ENCODE data around the gene LITAF. TPM values are rescaled to one million over a fixed set of nuclear protein-coding genes. Genes with fewer than 3 reads are reported as not detected.

The LITAF gene
- polyA plus RNA-seq, 1 donor (not counting 4 experiments of a cell fraction or from before 2014, with no cell fraction given), result 85.4 TPM

DNA sequence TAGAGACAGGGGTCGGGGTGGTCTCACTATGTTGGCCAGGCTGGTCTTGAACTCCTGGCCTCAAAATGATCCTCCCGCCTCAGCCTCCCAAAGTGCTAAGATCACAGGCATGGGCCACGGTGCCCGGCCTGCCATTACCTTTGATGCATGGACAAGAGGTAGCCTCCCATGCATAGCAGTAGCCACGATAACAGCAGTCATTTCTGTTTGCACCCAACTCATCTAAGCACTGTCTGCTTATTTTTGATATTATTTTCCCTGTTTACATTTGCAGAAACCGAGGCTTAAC lies 44.0 kb upstream of the LITAF start:
- Histone ChIP-seq H3K4me3 (ENCODE audit: control insufficient read depth in 2 of 3, extremely low read depth in 1 of 3, insufficient read depth in 2 of 3, low read depth in 1 of 3, low read length in 3 of 3) (no peak overlapping the region), H3K4me1 (ENCODE audit: control insufficient read depth, extremely low read depth, insufficient read depth, low read length) (peaks cover 28% of the 10 kb centered on the region), H3K4me2 (ENCODE audit: control insufficient read depth, extremely low read depth, insufficient read depth, low read depth, low read length) (no peak overlapping the region), H3K27me3 (ENCODE audit: control insufficient read depth, extremely low read depth, insufficient read depth, low read length) (no peaks in the 10 kb centered on the region), H3K9me3 (ENCODE audit: control insufficient read depth, low read depth, low read length) (no peaks in the 10 kb centered on the region), H3K9me1 (ENCODE audit: control insufficient read depth, extremely low read depth, insufficient read depth, low read length) (no peaks in the 10 kb centered on the region), H4K20me1 (ENCODE audit: control insufficient read depth, extremely low read depth, insufficient read depth, low read length) (no peaks in the 10 kb centered on the region), H3K36me3 (ENCODE audit: control insufficient read depth in 2 of 2, extremely low read depth in 1 of 2, insufficient read depth in 2 of 2, low read length in 2 of 2) (no peaks in the 10 kb centered on the region), H3K27ac (ENCODE audit: control insufficient read depth, insufficient read depth, low read length) (no peak overlapping the region), H3K79me2 (ENCODE audit: control insufficient read depth, insufficient read depth, low read length) (no peaks in the 10 kb centered on the region), H3K9ac (ENCODE audit: control insufficient read depth, extremely low read depth, insufficient read depth, low read length) (no peak overlapping the region), H2AFZ (ENCODE audit: control insufficient read depth, low read length) (no peak overlapping the region)
- TF ChIP-seq, protein P1, sequence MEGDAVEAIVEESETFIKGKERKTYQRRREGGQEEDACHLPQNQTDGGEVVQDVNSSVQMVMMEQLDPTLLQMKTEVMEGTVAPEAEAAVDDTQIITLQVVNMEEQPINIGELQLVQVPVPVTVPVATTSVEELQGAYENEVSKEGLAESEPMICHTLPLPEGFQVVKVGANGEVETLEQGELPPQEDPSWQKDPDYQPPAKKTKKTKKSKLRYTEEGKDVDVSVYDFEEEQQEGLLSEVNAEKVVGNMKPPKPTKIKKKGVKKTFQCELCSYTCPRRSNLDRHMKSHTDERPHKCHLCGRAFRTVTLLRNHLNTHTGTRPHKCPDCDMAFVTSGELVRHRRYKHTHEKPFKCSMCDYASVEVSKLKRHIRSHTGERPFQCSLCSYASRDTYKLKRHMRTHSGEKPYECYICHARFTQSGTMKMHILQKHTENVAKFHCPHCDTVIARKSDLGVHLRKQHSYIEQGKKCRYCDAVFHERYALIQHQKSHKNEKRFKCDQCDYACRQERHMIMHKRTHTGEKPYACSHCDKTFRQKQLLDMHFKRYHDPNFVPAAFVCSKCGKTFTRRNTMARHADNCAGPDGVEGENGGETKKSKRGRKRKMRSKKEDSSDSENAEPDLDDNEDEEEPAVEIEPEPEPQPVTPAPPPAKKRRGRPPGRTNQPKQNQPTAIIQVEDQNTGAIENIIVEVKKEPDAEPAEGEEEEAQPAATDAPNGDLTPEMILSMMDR (optimal IDR thresholded peaks at IDR 0.05 in 1 of 3, IDR thresholded peaks at IDR 0.05 in 1 of 3, conservative IDR thresholded peaks at IDR 0.05 in 1 of 3; ENCODE audit: extremely low read depth in 1 of 3, insufficient read depth in 2 of 3, low read length in 3 of 3), result no peak
- TF ChIP-seq EZH2 (IDR thresholded peaks at IDR 0.05; ENCODE audit: low read length), result no peak
- no peak for FAIRE-seq
- dilution Hi-C loops (cut with MboI; ENCODE audit: extremely low pct_ligation_motif_present, low sequenced_read_pairs), result no loop called here
- DNase-seq (ENCODE audit: low read depth, low spot score), result no peak

DNA sequence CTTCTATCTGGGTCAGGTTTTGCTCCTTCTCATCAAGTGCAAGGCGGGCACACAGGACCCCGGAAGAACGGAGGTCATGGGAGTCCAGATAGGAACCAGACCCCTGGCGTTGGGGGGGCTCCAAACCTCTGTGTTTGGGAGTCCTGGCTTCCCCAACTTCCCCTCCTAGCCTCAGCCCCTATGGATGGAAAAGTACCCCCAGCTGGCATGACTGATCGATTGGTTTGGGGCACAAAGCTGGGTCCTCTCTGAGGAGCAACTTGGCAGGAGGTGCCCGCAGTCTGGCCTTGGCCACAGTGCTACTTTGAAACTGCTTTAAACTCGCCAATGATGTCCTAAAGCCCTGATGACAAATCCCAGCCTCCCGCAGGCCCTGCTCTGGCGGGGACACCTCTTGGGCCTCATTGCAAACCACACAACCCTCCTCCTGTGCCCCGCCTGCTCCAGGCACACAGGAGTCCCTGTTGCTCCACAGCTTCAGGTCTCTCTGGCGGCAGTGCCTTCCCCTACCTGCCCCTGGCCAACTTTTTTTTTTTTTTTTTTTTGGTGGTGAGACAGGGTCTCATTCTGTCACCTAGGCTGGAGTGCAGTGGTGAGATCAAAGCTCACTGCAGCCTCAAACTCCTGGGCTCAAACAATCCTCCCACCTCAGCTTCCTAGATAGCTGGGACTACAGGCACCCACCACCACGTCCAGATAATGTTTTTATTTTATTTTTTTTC lies 43.5 kb upstream of the LITAF start:
- no peak overlapping the region for H3K9ac ChIP-seq (ENCODE audit: control insufficient read depth, extremely low read depth, insufficient read depth, low read length)
- no peaks in the 10 kb centered on the region for H3K27me3 ChIP-seq (ENCODE audit: control insufficient read depth, extremely low read depth, insufficient read depth, low read length)
- FAIRE-seq (no peak), DNase-seq (ENCODE audit: low read depth, low spot score) (no peak)
- no peak overlapping the region for H3K4me3 ChIP-seq (ENCODE audit: control insufficient read depth in 2 of 3, extremely low read depth in 1 of 3, insufficient read depth in 2 of 3, low read depth in 1 of 3, low read length in 3 of 3)
- H3K9me1 ChIP-seq (ENCODE audit: control insufficient read depth, extremely low read depth, insufficient read depth, low read length), result no peaks in the 10 kb centered on the region
- no peaks in the 10 kb centered on the region for H3K9me3 ChIP-seq (ENCODE audit: control insufficient read depth, low read depth, low read length)
- H3K27ac ChIP-seq (ENCODE audit: control insufficient read depth, insufficient read depth, low read length), result no peak overlapping the region
- TF ChIP-seq, protein P1 (optimal IDR thresholded peaks at IDR 0.05 in 1 of 3, IDR thresholded peaks at IDR 0.05 in 1 of 3, conservative IDR thresholded peaks at IDR 0.05 in 1 of 3; ENCODE audit: extremely low read depth in 1 of 3, insufficient read depth in 2 of 3, low read length in 3 of 3), result no peak
- peaks cover 26% of the 10 kb centered on the region for H3K4me1 ChIP-seq (ENCODE audit: control insufficient read depth, extremely low read depth, insufficient read depth, low read length)
- dilution Hi-C loops (cut with MboI; ENCODE audit: extremely low pct_ligation_motif_present, low sequenced_read_pairs), result no loop called here
- H3K36me3 ChIP-seq (ENCODE audit: control insufficient read depth in 2 of 2, extremely low read depth in 1 of 2, insufficient read depth in 2 of 2, low read length in 2 of 2), result no peaks in the 10 kb centered on the region
- no peak overlapping the region for H3K4me2 ChIP-seq (ENCODE audit: control insufficient read depth, extremely low read depth, insufficient read depth, low read depth, low read length)
- H3K79me2 ChIP-seq (ENCODE audit: control insufficient read depth, insufficient read depth, low read length), result no peaks in the 10 kb centered on the region
- H2AFZ ChIP-seq (ENCODE audit: control insufficient read depth, low read length), result no peak overlapping the region
- H4K20me1 ChIP-seq (ENCODE audit: control insufficient read depth, extremely low read depth, insufficient read depth, low read length), result no peaks in the 10 kb centered on the region

Measured in keratinocyte (primary cell).